Measurements from ENCODE around the gene RPL36AL. TPM values are rescaled to one million over a fixed set of nuclear protein-coding genes. Genes with fewer than 3 reads are reported as not detected.

The RPL36AL gene
- total RNA-seq, 1 experiment from 2014 or later: 408 TPM

DNA sequence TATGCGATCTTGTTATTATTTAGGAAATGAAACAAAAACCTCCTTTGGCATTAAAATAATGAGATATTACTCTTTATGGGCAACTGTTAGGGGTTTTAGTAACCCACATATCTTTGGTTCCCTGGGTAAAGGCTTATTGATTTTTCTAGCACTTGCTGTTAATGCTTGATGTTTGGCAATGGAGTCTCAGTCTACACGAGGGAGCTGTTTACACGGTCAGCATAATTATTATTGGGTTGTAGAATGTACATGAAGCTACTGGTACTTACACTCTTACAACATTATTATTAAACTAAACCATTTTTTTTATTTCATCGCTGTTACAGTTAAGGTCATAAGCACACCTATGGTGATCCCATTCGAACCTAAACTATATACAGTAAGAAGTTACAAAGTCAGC lies 46.4 kb downstream of the RPL36AL start:
- Histone ChIP-seq H3K79me2 (ENCODE audit: low read length) (peaks cover 4% of the 10 kb centered on the region; the same call in 1 of the 2 replicates), H3K9me3 (ENCODE audit: low read length) (no peaks in the 10 kb centered on the region), H2AFZ (ENCODE audit: low read length) (no peak overlapping the region), H4K20me1 (ENCODE audit: low read length) (no peaks in the 10 kb centered on the region), H3K36me3 (ENCODE audit: low read depth, low read length) (peaks cover 29% of the 10 kb centered on the region), H3K9me2 (replicated peaks; ENCODE audit: low read length) (no peaks in the 10 kb centered on the region), H3K4me2 (ENCODE audit: low read length) (no peak overlapping the region), H3K27ac (ENCODE audit: low read length) (no peak overlapping the region), H3K4me3 (ENCODE audit: low read length) (no peak overlapping the region), H3K27me3 (ENCODE audit: low read length) (no peaks in the 10 kb centered on the region), H3K9ac (ENCODE audit: low read length) (no peak overlapping the region), H3F3A (ENCODE audit: low read length, unreplicated experiment) (peaks cover 6% of the 10 kb centered on the region), H3K4me1 (ENCODE audit: insufficient read depth, low read length) (no peaks in the 10 kb centered on the region)
- intact Hi-C loops (cut with micrococcal nuclease): no loop called here
- DNase-seq (no peak), ATAC-seq (no peak)
- TF ChIP-seq EZH2 (IDR thresholded peaks at IDR 0.05; ENCODE audit: low read length, unreplicated experiment) (no peak), EZH2phosphoT487 (IDR thresholded peaks at IDR 0.05; ENCODE audit: borderline replicate concordance, low read length) (no peak)
- TF ChIP-seq, protein P1, sequence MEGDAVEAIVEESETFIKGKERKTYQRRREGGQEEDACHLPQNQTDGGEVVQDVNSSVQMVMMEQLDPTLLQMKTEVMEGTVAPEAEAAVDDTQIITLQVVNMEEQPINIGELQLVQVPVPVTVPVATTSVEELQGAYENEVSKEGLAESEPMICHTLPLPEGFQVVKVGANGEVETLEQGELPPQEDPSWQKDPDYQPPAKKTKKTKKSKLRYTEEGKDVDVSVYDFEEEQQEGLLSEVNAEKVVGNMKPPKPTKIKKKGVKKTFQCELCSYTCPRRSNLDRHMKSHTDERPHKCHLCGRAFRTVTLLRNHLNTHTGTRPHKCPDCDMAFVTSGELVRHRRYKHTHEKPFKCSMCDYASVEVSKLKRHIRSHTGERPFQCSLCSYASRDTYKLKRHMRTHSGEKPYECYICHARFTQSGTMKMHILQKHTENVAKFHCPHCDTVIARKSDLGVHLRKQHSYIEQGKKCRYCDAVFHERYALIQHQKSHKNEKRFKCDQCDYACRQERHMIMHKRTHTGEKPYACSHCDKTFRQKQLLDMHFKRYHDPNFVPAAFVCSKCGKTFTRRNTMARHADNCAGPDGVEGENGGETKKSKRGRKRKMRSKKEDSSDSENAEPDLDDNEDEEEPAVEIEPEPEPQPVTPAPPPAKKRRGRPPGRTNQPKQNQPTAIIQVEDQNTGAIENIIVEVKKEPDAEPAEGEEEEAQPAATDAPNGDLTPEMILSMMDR (conservative IDR thresholded peaks at IDR 0.05; ENCODE audit: low read depth, low read length): no peak
- BruUV-seq (replicated peaks): no TSS peak
- ChIA-PET CTCF (interaction anchor here (0.7 kb wide), 1 partner anchor 195 kb away, joined by 16 read pairs; no protein-coding TSS in a partner anchor), POLR2A (ENCODE audit: unreplicated experiment) (no interaction called here)

DNA sequence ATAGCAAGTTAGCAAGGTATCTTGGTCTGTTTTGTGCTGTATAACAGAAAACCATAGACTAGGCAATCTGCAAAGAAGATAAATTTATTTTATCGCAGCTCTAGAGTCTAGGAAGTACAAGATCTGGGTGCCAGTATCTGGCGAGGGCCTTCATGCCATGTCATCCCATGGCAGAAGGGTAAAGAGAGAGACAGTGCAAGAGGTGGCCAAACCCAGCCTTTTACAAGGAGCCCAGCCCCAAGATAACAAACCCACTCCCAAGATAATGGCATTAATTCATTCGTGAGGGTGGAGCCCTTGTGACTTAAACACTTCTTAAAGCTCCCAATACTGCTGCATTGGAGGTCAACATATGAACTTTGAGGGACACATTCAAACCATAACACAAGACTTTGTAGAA lies 51.1 kb downstream of the RPL36AL start:
- no peak for TF ChIP-seq EZH2phosphoT487 (IDR thresholded peaks at IDR 0.05; ENCODE audit: borderline replicate concordance, low read length)
- TF ChIP-seq, protein P1 (conservative IDR thresholded peaks at IDR 0.05; ENCODE audit: low read depth, low read length): no peak
- TF ChIP-seq EZH2 (IDR thresholded peaks at IDR 0.05; ENCODE audit: low read length, unreplicated experiment): no peak
- Histone ChIP-seq H3K4me1 (ENCODE audit: insufficient read depth, low read length) (no peaks in the 10 kb centered on the region), H3K36me3 (ENCODE audit: low read depth, low read length) (peaks cover 8% of the 10 kb centered on the region; the same call in 1 of the 2 replicates), H3K4me3 (ENCODE audit: low read length) (no peak overlapping the region), H3K79me2 (ENCODE audit: low read length) (no peaks in the 10 kb centered on the region), H4K20me1 (ENCODE audit: low read length) (no peaks in the 10 kb centered on the region), H3K9me2 (replicated peaks; ENCODE audit: low read length) (no peaks in the 10 kb centered on the region), H3K9ac (ENCODE audit: low read length) (no peak overlapping the region), H3K9me3 (ENCODE audit: low read length) (no peaks in the 10 kb centered on the region), H3F3A (ENCODE audit: low read length, unreplicated experiment) (no peaks in the 10 kb centered on the region), H2AFZ (ENCODE audit: low read length) (no peak overlapping the region), H3K4me2 (ENCODE audit: low read length) (no peak overlapping the region), H3K27me3 (ENCODE audit: low read length) (no peaks in the 10 kb centered on the region), H3K27ac (ENCODE audit: low read length) (no peak overlapping the region)
- POLR2A ChIA-PET (ENCODE audit: unreplicated experiment): no interaction called here
- DNase-seq (no peak), ATAC-seq (no peak)
- BruUV-seq (replicated peaks): no TSS peak
- CTCF ChIA-PET: no interaction called here
- intact Hi-C loops (cut with micrococcal nuclease): no loop called here

Other genes starting within 250 kb of the RPL36AL start
- gene RPS29, start 34.2 kb downstream of the RPL36AL start, total RNA-seq (2014; rRNA removed): 1,420 and 1,912 TPM in 2 replicates
- 46.9 and 53.0 TPM in 2 replicates for gene LRR1, start 21.7 kb downstream of the RPL36AL start, total RNA-seq (2014; rRNA removed)
- gene MGAT2, start 173 bp upstream of the RPL36AL start, total RNA-seq (2014; rRNA removed): 39.5 and 51.4 TPM in 2 replicates
- gene DNAAF2, start 14.6 kb upstream of the RPL36AL start, total RNA-seq (2014; rRNA removed): 23.2 and 31.3 TPM in 2 replicates
- gene POLE2, start 67.6 kb upstream of the RPL36AL start, total RNA-seq (2014; rRNA removed): 26.6 and 38.6 TPM in 2 replicates
- 0.07 and 0.58 TPM in 2 replicates for gene KLHDC1, start 72.5 kb upstream of the RPL36AL start, total RNA-seq (2014; rRNA removed)
- 123 and 126 TPM in 2 replicates for gene KLHDC2, start 147.5 kb upstream of the RPL36AL start, total RNA-seq (2014; rRNA removed)
- gene NEMF, start 232.2 kb upstream of the RPL36AL start, total RNA-seq (2014; rRNA removed): 52.9 and 54.0 TPM in 2 replicates

Measured in PC-3 (cell line).